ENCODE measurements around the gene GRM2.

- TF ChIP-seq POLR2A (IDR thresholded peaks at IDR 0.05) (no peak), CTCF (IDR thresholded peaks at IDR 0.05 in 4 of 5, conservative IDR thresholded peaks at IDR 0.05 in 1 of 5) (no peak)
Measured at GRCh38 chr3:51679777-51680176, 27.1 kb upstream of the GRM2 start.

Data from gastrocnemius medialis (tissue), 4 donors.